H1 (cell line): ENCODE data around the gene HSPA1L. TPM values are rescaled to one million over a fixed set of nuclear protein-coding genes. Genes with fewer than 3 reads are reported as not detected.
A peak's percentile ranks its signal among the peaks of the same experiment; 100 is the strongest.

Experiments used
- CTCF ChIA-PET: fragments of 300-600 bp; sonication (Branson Sonifier 250); formaldehyde crosslinking; loops from one replicate; lab custom pipeline; 2021; ENCODE audit not compliant: partially characterized antibody; lab: Charles Lee
- POLR2A ChIA-PET: fragments of 300-600 bp; sonication (Branson Sonifier 250); formaldehyde crosslinking; loops from one replicate; lab custom pipeline; 2021; ENCODE audit warnings: inconsistent platforms; ENCODE audit not compliant: partially characterized antibody; lab: Charles Lee
- DNase-seq, 2 experiments: peaks; one replicate each; pipeline versions ENCODE4 v3.0.0 to v3.0.0-alpha.2; 2010 to 2022; ENCODE audit warnings: low spot score in 2 of 2, low read depth in 1 of 2, mixed read lengths in 1 of 2
- FAIRE-seq: peaks from 2 replicates; lab custom pipeline; 2011; peaks lifted over from hg19 to GRCh38; lab: Jason Lieb, UNC
- H2AFZ ChIP-seq: 2 replicates; pipeline ENCODE4 v1.8.1; 2012; ENCODE audit warnings: low read length, inconsistent platforms
- H2AK5ac ChIP-seq: 2 replicates; pipeline ENCODE4 v1.6.1; 2013; ENCODE audit warnings: low read depth, low read length
- H2BK120ac ChIP-seq: replicated peaks from 2 replicates; pipeline ENCODE3; 2013; ENCODE audit warnings: low read depth, low read length, inconsistent platforms
- H2BK12ac ChIP-seq: 2 replicates; pipeline ENCODE4 v1.6.1; 2013; ENCODE audit warnings: low read depth, low read length
- H2BK15ac ChIP-seq: 2 replicates; pipeline ENCODE4 v1.6.1; 2013; ENCODE audit warnings: low read length
- H2BK20ac ChIP-seq: 2 replicates; pipeline ENCODE4 v1.6.1; 2013; ENCODE audit warnings: low read length
- H2BK5ac ChIP-seq: 2 replicates; pipeline ENCODE4 v1.6.1; 2013; ENCODE audit warnings: low read depth, low read length
- H3K14ac ChIP-seq: 2 replicates; pipeline ENCODE4 v1.6.1; 2013; ENCODE audit warnings: inconsistent platforms; ENCODE audit not compliant: insufficient read length
- H3K18ac ChIP-seq: 2 replicates; pipeline ENCODE4 v1.6.1; 2013; ENCODE audit warnings: low read length; ENCODE audit errors: extremely low read depth
- H3K23ac ChIP-seq: 2 replicates; pipeline ENCODE4 v1.6.1; 2013; ENCODE audit warnings: inconsistent platforms; ENCODE audit not compliant: insufficient read length
- H3K23me2 ChIP-seq: 2 replicates; pipeline ENCODE4 v1.6.1; 2013; ENCODE audit warnings: low read depth, low read length
- H3K27ac ChIP-seq: 2 replicates; pipeline ENCODE4 v1.6.1; 2011; ENCODE audit warnings: low read depth, low read length, inconsistent platforms
- H3K27me3 ChIP-seq, 4 experiments: replicated peaks in 1 of 4; 1 replicate in 1 of 4; 2 replicates in 3 of 4; pipeline versions ENCODE4 v1.6.1 to v1.8.1; 2011 to 2013; ENCODE audit warnings: low read length in 3 of 4, mild to moderate bottlenecking in 3 of 4, inconsistent platforms in 2 of 4, mixed read lengths in 2 of 4, moderate library complexity in 1 of 4; ENCODE audit not compliant: control insufficient read depth in 3 of 4, insufficient read depth in 3 of 4; ENCODE audit errors: extremely low read depth in 1 of 4
- H3K36me3 ChIP-seq, 4 experiments: 2 replicates each; pipeline versions ENCODE4 v1.6.1 to v1.8.1; 2011 to 2013; ENCODE audit warnings: mild to moderate bottlenecking in 4 of 4, low read length in 3 of 4, moderate library complexity in 2 of 4, control low read depth in 1 of 4, inconsistent platforms in 1 of 4; ENCODE audit not compliant: insufficient read depth in 4 of 4, control insufficient read depth in 2 of 4
- H3K4ac ChIP-seq: replicated peaks from 2 replicates; pipeline ENCODE3; 2013; ENCODE audit warnings: low read length, low read depth, mixed read lengths, inconsistent platforms; ENCODE audit not compliant: insufficient read length
- H3K4me1 ChIP-seq, 4 experiments: replicated peaks in 1 of 4; 1 replicate in 1 of 4; 2 replicates in 3 of 4; pipeline versions ENCODE4 v1.6.1 to v1.8.1; 2011 to 2013; ENCODE audit warnings: low read length in 3 of 4, inconsistent platforms in 2 of 4, mixed read lengths in 1 of 4; ENCODE audit not compliant: insufficient read depth in 4 of 4, control insufficient read depth in 3 of 4
- H3K4me2 ChIP-seq, 2 experiments: 2 replicates each; pipeline versions ENCODE4 v1.6.1 to v1.8.1; 2011 to 2013; ENCODE audit warnings: low read depth in 2 of 2, low read length in 2 of 2, control low read depth in 1 of 2, inconsistent platforms in 1 of 2, mild to moderate bottlenecking in 1 of 2; ENCODE audit not compliant: insufficient read depth in 1 of 2
- H3K4me3 ChIP-seq, 4 experiments: fragments of 200-600, 300-600 bp in 1 of 4; sonication (generic), shearing (Covaris generic), sonication (Bioruptor Twin) in 1 of 4; 2 replicates each; pipeline versions ENCODE4 v1.5.1 to v1.8.1; 2011 to 2016; ENCODE audit warnings: low read length in 4 of 4, low read depth in 3 of 4, control low read depth in 2 of 4, inconsistent platforms in 2 of 4, mild to moderate bottlenecking in 2 of 4, mixed read lengths in 1 of 4, moderate library complexity in 1 of 4; ENCODE audit not compliant: insufficient read depth in 2 of 4; ENCODE audit errors: extremely low read depth in 1 of 4
- H3K56ac ChIP-seq: replicated peaks from 2 replicates; pipeline ENCODE3; 2013; ENCODE audit warnings: low read depth, mild to moderate bottlenecking, mixed read lengths, low read length, inconsistent platforms; ENCODE audit not compliant: insufficient read length
- H3K79me1 ChIP-seq: 2 replicates; pipeline ENCODE4 v1.6.1; 2013; ENCODE audit warnings: low read depth, low read length, control low read depth
- H3K79me2 ChIP-seq, 2 experiments: 2 replicates each; pipeline versions ENCODE4 v1.6.1 to v1.8.1; 2012 to 2013; ENCODE audit warnings: low read length in 2 of 2, mild to moderate bottlenecking in 2 of 2, inconsistent platforms in 1 of 2; ENCODE audit not compliant: insufficient read depth in 2 of 2, control insufficient read depth in 1 of 2
- H3K9ac ChIP-seq, 4 experiments: replicated peaks in 1 of 4; 1 replicate in 1 of 4; 2 replicates in 3 of 4; pipeline versions ENCODE4 v1.6.1 to v1.8.1; 2011 to 2013; ENCODE audit warnings: low read depth in 3 of 4, low read length in 3 of 4, control low read depth in 2 of 4, mild to moderate bottlenecking in 2 of 4, moderate library complexity in 2 of 4, inconsistent platforms in 1 of 4; ENCODE audit errors: extremely low read depth in 1 of 4
- H3K9me3 ChIP-seq, 2 experiments: 2 replicates each; pipeline versions ENCODE4 v1.6.1 to v1.8.1; 2012 to 2013; ENCODE audit warnings: mild to moderate bottlenecking in 2 of 2, moderate library complexity in 2 of 2, control low read depth in 1 of 2, inconsistent platforms in 1 of 2, low read depth in 1 of 2, low read length in 1 of 2, mixed read lengths in 1 of 2; ENCODE audit not compliant: insufficient read depth in 2 of 2
- H4K20me1 ChIP-seq, 2 experiments: replicated peaks in 1 of 2; 2 replicates each; pipeline versions ENCODE3 to v1.8.1; 2011 to 2013; ENCODE audit warnings: inconsistent platforms in 2 of 2, low read length in 2 of 2, mild to moderate bottlenecking in 1 of 2; ENCODE audit not compliant: insufficient read depth in 2 of 2, control insufficient read depth in 1 of 2
- H4K5ac ChIP-seq: 2 replicates; pipeline ENCODE4 v1.6.1; 2013; ENCODE audit warnings: low read length, low read depth, mixed read lengths, inconsistent platforms; ENCODE audit not compliant: insufficient read length
- H4K8ac ChIP-seq: 2 replicates; pipeline ENCODE4 v1.8.0; 2013; ENCODE audit warnings: mild to moderate bottlenecking, moderate library complexity, low read length, inconsistent platforms; ENCODE audit not compliant: insufficient read depth; ENCODE audit errors: extremely low read depth
- H4K91ac ChIP-seq: replicated peaks from 2 replicates; pipeline ENCODE3; 2013; ENCODE audit warnings: low read length, mixed read lengths, inconsistent platforms; ENCODE audit not compliant: insufficient read length
- BCL11A ChIP-seq, 2 experiments: IDR thresholded peaks; one replicate each; pipeline ENCODE4 v1.6.1; 2011; ENCODE audit warnings: low read depth in 2 of 2, low read length in 2 of 2, mild to moderate bottlenecking in 2 of 2
- CBX8 ChIP-seq: fragments of 300-800, 300-1000 bp; sonication (generic); IDR thresholded peaks from 2 replicates; pipeline ENCODE4 v1.7.1; 2016; ENCODE audit warnings: low read depth, low read length, borderline replicate concordance
- GABPA ChIP-seq: IDR thresholded peaks from 2 replicates; pipeline ENCODE4 v1.6.1; 2011; ENCODE audit warnings: mild to moderate bottlenecking, low read length, moderate library complexity, borderline replicate concordance; ENCODE audit not compliant: insufficient read depth
- RAD21 ChIP-seq, 2 experiments: IDR thresholded peaks in 1 of 2; conservative IDR thresholded peaks in 1 of 2; 2 replicates each; pipeline ENCODE4 v1.6.1; 2011; ENCODE audit warnings: low read depth in 2 of 2, low read length in 2 of 2, improper control_type of control experiment in 1 of 2, inconsistent platforms in 1 of 2, mild to moderate bottlenecking in 1 of 2, moderate library complexity in 1 of 2
- RNF2 ChIP-seq: fragments of 200-900, 300-1000 bp; sonication (generic); IDR thresholded peaks from 2 replicates; pipeline ENCODE4 v1.7.1; 2016; ENCODE audit warnings: borderline replicate concordance, low read depth, mild to moderate bottlenecking, antibody characterized with exemption, low read length; ENCODE audit not compliant: poor library complexity, severe bottlenecking; ENCODE audit errors: missing control alignments
- SIRT6 ChIP-seq: IDR thresholded peaks from one replicate; pipeline ENCODE4 v1.7.1; 2012; ENCODE audit warnings: low read length, inconsistent platforms
- TAF1 ChIP-seq: IDR thresholded peaks from 2 replicates; pipeline ENCODE4 v1.6.1; 2011; ENCODE audit warnings: mild to moderate bottlenecking, low read depth, low read length
- TEAD4 ChIP-seq: IDR thresholded peaks from 2 replicates; pipeline ENCODE4 v1.6.1; 2012; ENCODE audit warnings: low read depth, low read length, inconsistent platforms, mixed read lengths
- YY1 ChIP-seq: IDR thresholded peaks from 2 replicates; pipeline ENCODE4 v1.6.1; 2011; ENCODE audit warnings: low read depth, mild to moderate bottlenecking, low read length
- WGBS, 2 experiments: shearing (Covaris generic) in 1 of 2; methylation state at CpG; one replicate each; pipeline versions ENCODE4 v1.1.6 to v1.1.7; 2013 to 2015; ENCODE audit warnings: low lambda C conversion rate in 2 of 2, mixed read lengths in 2 of 2, inconsistent platforms in 1 of 2, low coverage in 1 of 2, missing lambda C conversion rate in 1 of 2; ENCODE audit not compliant: insufficient replicate concordance in 2 of 2, insufficient coverage in 1 of 2, insufficient read length in 1 of 2; ENCODE audit errors: extremely low coverage in 1 of 2, missing lambda C conversion rate in 1 of 2; 5-methylcytosine and 5-hydroxymethylcytosine counted together
- polyA plus RNA-seq, 7 experiments: library from polyadenylated mRNA; depleted of rRNA in 3 of 7; stranded (reverse) in 5 of 7; unstranded in 2 of 7; fragments of >200 nt in 5 of 7; fragments of 200-250 nt in 2 of 7; gene quantifications; 1 replicate in 5 of 7; 2 replicates in 1 of 7; 4 replicates in 1 of 7; pipeline versions ENCODE4 v1.2.1 to v1.2.3, GENCODE V29; 2011 to 2013; ENCODE audit warnings: missing spikeins in 2 of 7, mixed read lengths in 2 of 7
- total RNA-seq: library from RNA; stranded (reverse); fragmentation: NEBNext Ultra II Directional; extraction: Animal tissue kit (Norgen Biotek cat#: 25700); gene quantifications from 2 replicates; pipeline ENCODE4 v1.2.1, GENCODE V29; 2021
- TF ChIP-seq, protein P1 (sequence below), 3 experiments: IDR thresholded peaks; 1 replicate in 2 of 3; 2 replicates in 1 of 3; pipeline versions ENCODE4 v1.5.1 to v1.6.1; 2011; ENCODE audit warnings: low read length in 3 of 3, mild to moderate bottlenecking in 3 of 3, inconsistent platforms in 2 of 3, low read depth in 1 of 3, moderate library complexity in 1 of 3; ENCODE audit not compliant: insufficient read depth in 1 of 3; ENCODE audit errors: control extremely low read depth in 1 of 3

The HSPA1L gene
- total and polyA plus RNA-seq, 2 of the 8 experiments (the other 6 are each of a cell fraction or from before 2014, with no cell fraction given), result 1.00 to 1.9 TPM

DNA sequence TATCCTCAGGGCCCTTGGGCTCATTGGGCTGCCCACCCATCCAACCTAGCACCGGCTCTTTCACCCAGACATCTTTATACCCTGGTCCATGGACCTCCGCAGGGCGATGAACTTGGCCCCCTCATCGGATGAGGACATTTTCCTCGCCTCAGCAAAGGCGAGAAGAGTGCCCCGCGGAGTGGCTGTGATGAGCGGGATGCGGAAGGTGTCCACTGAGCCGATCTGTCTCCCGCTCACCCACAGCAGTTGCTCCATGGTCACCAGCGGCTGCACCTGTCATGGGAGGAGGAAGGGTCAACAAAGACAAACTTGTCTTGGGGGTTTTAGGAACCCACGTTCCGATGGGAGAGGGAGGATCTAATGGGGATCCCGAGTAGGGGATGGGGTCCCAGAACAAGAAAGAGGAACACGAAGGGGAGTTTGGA is 46.8 kb upstream of the HSPA1L start:
- no peak overlapping the region for H4K8ac ChIP-seq
- ChIA-PET CTCF (interaction anchor here (1.6 kb wide), 1 partner anchor 10 kb away, joined by 4 read pairs; no protein-coding TSS in a partner anchor), POLR2A (interaction anchor here (1.2 to 6.7 kb wide), 9 partner anchors 14 to 122 kb away, joined by 3 to 71 read pairs (median 12); partner anchors contain the start of genes EHMT2, HSPA1A, HSPA1L and MSH5)
- H3K36me3 ChIP-seq, result peaks cover 0 to 17% (median 3%) of the 10 kb centered on the region in 4 experiments; a peak in 5 of 8 replicates
- peak overlapping the region; percentile 44 for H3K4ac ChIP-seq
- no peak overlapping the region for H2BK120ac ChIP-seq
- H3K4me1 ChIP-seq, result peaks cover 0 to 12% (median 0%) of the 10 kb centered on the region in 4 experiments; a peak in 4 of 7 replicates
- H3K56ac ChIP-seq, result peak overlapping the region; percentile 12
- peak overlapping the region; percentile 92 to 98 for H3K4me2 ChIP-seq
- no peak overlapping the region for H3K14ac ChIP-seq
- H3K23me2 ChIP-seq, result peaks cover 8% of the 10 kb centered on the region; the same call in 1 of the 2 replicates
- H4K5ac ChIP-seq, result no peak overlapping the region
- DNase-seq (no peak), FAIRE-seq (no peak)
- H3K23ac ChIP-seq, result no peak overlapping the region
- H3K27ac ChIP-seq, result no peak overlapping the region
- no peak overlapping the region for H2BK20ac ChIP-seq
- no peaks in the 10 kb centered on the region for H4K20me1 ChIP-seq
- H3K79me2 ChIP-seq, result no peaks in the 10 kb centered on the region
- peak overlapping the region; percentile 70 to 79 (median 75) for H3K4me3 ChIP-seq
- peak overlapping the region in 3 of 4 experiments; percentile 62 to 64 (median 63); a peak in 3 of 7 replicates for H3K9ac ChIP-seq
- H2BK5ac ChIP-seq, result no peak overlapping the region
- H2AFZ ChIP-seq, result no peak overlapping the region
- H2AK5ac ChIP-seq, result peak overlapping the region; percentile 15; the same call in 1 of the 2 replicates
- no peak overlapping the region for H2BK12ac ChIP-seq
- 0 out of 2 replicates have a peak, but pooled peaks cover 2% of the 10 kb centered on the region for H3K79me1 ChIP-seq
- no peak overlapping the region for H2BK15ac ChIP-seq
- H3K9me3 ChIP-seq, result no peaks in the 10 kb centered on the region
- 62% methylated on average over 17 of the region's 17 CpGs; no CpG with 5 or more reads in 1 of the 2 experiments for WGBS, 2 experiments
- 0 out of 7 replicates have a peak, but pooled peaks cover 0 to 3% (median 0%) of the 10 kb centered on the region in 4 experiments for H3K27me3 ChIP-seq
- no peak overlapping the region for H3K18ac ChIP-seq
- no peak overlapping the region for H4K91ac ChIP-seq
- TF ChIP-seq SIRT6, result no peak
- TF ChIP-seq TAF1, result no peak
- no peak for TF ChIP-seq RAD21 (IDR thresholded peaks at IDR 0.05 in 1 of 2, conservative IDR thresholded peaks at IDR 0.05 in 1 of 2; ENCODE audit: low read depth in 2 of 2, low read length in 2 of 2)
- TF ChIP-seq TEAD4, result no peak
- TF ChIP-seq BCL11A (IDR thresholded peaks at IDR 0.05; ENCODE audit: low read depth in 2 of 2, low read length in 2 of 2), result no peak
- TF ChIP-seq YY1, result no peak
- TF ChIP-seq RNF2, result no peak
- no peak for TF ChIP-seq GABPA
- no peak for TF ChIP-seq CBX8
- TF ChIP-seq, protein P1, sequence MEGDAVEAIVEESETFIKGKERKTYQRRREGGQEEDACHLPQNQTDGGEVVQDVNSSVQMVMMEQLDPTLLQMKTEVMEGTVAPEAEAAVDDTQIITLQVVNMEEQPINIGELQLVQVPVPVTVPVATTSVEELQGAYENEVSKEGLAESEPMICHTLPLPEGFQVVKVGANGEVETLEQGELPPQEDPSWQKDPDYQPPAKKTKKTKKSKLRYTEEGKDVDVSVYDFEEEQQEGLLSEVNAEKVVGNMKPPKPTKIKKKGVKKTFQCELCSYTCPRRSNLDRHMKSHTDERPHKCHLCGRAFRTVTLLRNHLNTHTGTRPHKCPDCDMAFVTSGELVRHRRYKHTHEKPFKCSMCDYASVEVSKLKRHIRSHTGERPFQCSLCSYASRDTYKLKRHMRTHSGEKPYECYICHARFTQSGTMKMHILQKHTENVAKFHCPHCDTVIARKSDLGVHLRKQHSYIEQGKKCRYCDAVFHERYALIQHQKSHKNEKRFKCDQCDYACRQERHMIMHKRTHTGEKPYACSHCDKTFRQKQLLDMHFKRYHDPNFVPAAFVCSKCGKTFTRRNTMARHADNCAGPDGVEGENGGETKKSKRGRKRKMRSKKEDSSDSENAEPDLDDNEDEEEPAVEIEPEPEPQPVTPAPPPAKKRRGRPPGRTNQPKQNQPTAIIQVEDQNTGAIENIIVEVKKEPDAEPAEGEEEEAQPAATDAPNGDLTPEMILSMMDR (IDR thresholded peaks at IDR 0.05; ENCODE audit: control extremely low read depth in 1 of 3, insufficient read depth in 1 of 3, low read depth in 1 of 3, low read length in 3 of 3), result no peak
